Tibial nerve (tissue), 4 donors: Measurements from ENCODE around the gene ACVR1.

Experiments used
- EP300 ChIP-seq, 2 donors: sonication (generic); formaldehyde crosslinking; IDR thresholded peaks; one replicate each; pipeline ENCODE4 v1.6.1; 2017; ENCODE audit warnings: antibody characterized with exemption in 2 of 2, mild to moderate bottlenecking in 1 of 2
- TF ChIP-seq, protein P1 (sequence below), 5 experiments: fragments of 200-600 bp in 3 of 5; fragments of 450-650 bp in 2 of 5; sonication (generic) in 3 of 5; IDR thresholded peaks; one replicate each; pipeline ENCODE4 v1.5.1; 2016 to 2019; ENCODE audit warnings: antibody characterized with exemption in 5 of 5, mild to moderate bottlenecking in 3 of 5, moderate library complexity in 2 of 5

DNA sequence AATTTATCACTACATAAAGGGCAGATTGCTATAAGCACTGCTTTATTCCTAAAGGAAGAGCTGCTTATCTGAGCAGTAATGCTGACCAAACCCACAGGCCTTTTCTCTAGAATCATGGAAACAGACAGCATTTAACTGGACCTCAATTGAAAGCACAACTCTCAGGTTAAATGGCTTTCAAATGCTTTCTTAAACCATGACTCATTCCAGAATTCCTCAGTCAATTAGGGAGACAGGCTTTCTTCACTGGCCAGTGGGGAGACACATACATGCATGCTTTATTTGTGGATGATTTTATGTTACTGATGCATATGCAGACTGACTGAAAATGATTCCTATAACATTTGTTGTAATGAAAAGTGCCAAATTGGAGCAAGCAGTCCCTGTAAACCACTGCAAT lies 114.6 kb downstream of the ACVR1 start:
- no peak for TF ChIP-seq EP300 (IDR thresholded peaks at IDR 0.05)
- TF ChIP-seq, protein P1, sequence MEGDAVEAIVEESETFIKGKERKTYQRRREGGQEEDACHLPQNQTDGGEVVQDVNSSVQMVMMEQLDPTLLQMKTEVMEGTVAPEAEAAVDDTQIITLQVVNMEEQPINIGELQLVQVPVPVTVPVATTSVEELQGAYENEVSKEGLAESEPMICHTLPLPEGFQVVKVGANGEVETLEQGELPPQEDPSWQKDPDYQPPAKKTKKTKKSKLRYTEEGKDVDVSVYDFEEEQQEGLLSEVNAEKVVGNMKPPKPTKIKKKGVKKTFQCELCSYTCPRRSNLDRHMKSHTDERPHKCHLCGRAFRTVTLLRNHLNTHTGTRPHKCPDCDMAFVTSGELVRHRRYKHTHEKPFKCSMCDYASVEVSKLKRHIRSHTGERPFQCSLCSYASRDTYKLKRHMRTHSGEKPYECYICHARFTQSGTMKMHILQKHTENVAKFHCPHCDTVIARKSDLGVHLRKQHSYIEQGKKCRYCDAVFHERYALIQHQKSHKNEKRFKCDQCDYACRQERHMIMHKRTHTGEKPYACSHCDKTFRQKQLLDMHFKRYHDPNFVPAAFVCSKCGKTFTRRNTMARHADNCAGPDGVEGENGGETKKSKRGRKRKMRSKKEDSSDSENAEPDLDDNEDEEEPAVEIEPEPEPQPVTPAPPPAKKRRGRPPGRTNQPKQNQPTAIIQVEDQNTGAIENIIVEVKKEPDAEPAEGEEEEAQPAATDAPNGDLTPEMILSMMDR (IDR thresholded peaks at IDR 0.05), result no peak
